H54 (cell line): ENCODE data around the gene LDLR.
"Not testable (repeated sequence)": the region's sequence is repeated elsewhere in the genome, so short reads cannot be mapped to it uniquely, and the experiment has no call there.

Source experiments
- DNase-seq: peaks from one replicate; pipeline ENCODE4 v3.0.0; 2011; ENCODE audit warnings: low spot score, mixed read lengths; ENCODE audit not compliant: insufficient read length
- FAIRE-seq: peaks from 3 replicates; lab custom pipeline; 2011; peaks lifted over from hg19 to GRCh38; lab: Jason Lieb, UNC
- POLR2A ChIP-seq: IDR thresholded peaks from 2 replicates; pipeline ENCODE4 v1.6.1; 2011; ENCODE audit warnings: low read depth, mild to moderate bottlenecking, low read length

LDLR gene

GRCh38 chr19:11102944-11103343 lies 13.7 kb downstream of the LDLR start:
- FAIRE-seq (no peak), DNase-seq (no peak)
- no peak for TF ChIP-seq POLR2A

GRCh38 chr19:11103667-11104066 lies 14.4 kb downstream of the LDLR start:
- not testable (repeated sequence) for DNase-seq, FAIRE-seq

GRCh38 chr19:11105014-11105636 lies 15.9 kb downstream of the LDLR start:
- no peak for TF ChIP-seq POLR2A
- FAIRE-seq: no peak
- no peak for DNase-seq

- no peak for FAIRE-seq
- TF ChIP-seq POLR2A: no peak
- no peak for DNase-seq
Measured at GRCh38 chr19:11106477-11106876, 17.2 kb downstream of the LDLR start.

GRCh38 chr19:11108746-11109145 lies 19.5 kb downstream of the LDLR start:
- DNase-seq: no peak
- no peak for TF ChIP-seq POLR2A
- no peak for FAIRE-seq

- no peak for FAIRE-seq
- no peak for TF ChIP-seq POLR2A
- no peak for DNase-seq
Measured at GRCh38 chr19:11111117-11111770, 22.0 kb downstream of the LDLR start.

- no peak for FAIRE-seq
- no peak for TF ChIP-seq POLR2A
- DNase-seq: no peak
Measured at GRCh38 chr19:11111771-11112144, 22.5 kb downstream of the LDLR start.

- DNase-seq (no peak), FAIRE-seq (no peak)
- TF ChIP-seq POLR2A: no peak
Measured at GRCh38 chr19:11113140-11113708, 24.0 kb downstream of the LDLR start.

- no peak for TF ChIP-seq POLR2A
- DNase-seq (no peak), FAIRE-seq (no peak)
Measured at GRCh38 chr19:11115042-11115441, 25.8 kb downstream of the LDLR start.

GRCh38 chr19:11115895-11116446 lies 26.7 kb downstream of the LDLR start:
- DNase-seq: no peak
- TF ChIP-seq POLR2A: no peak
- FAIRE-seq: no peak

GRCh38 chr19:11116507-11116906 lies 27.2 kb downstream of the LDLR start:
- FAIRE-seq (no peak), DNase-seq (no peak)
- no peak for TF ChIP-seq POLR2A

GRCh38 chr19:11121963-11122362 lies 32.7 kb downstream of the LDLR start:
- not testable (repeated sequence) for FAIRE-seq, DNase-seq

GRCh38 chr19:11123114-11123513 lies 33.9 kb downstream of the LDLR start:
- TF ChIP-seq POLR2A: no peak
- FAIRE-seq (no peak), DNase-seq (no peak)

GRCh38 chr19:11124157-11124556 lies 34.9 kb downstream of the LDLR start:
- FAIRE-seq, DNase-seq: not testable (repeated sequence)
